ENCODE measurements around the gene LOXL3.
A peak's percentile ranks its signal among the peaks of the same experiment; 100 is the strongest.

The LOXL3 gene

GRCh38 chr2:74556831-74557370, 3.2 kb upstream of the LOXL3 start:
- H3K9ac ChIP-seq (ENCODE audit: low read depth, low read length) = no peak overlapping the region
- H3K27me3 ChIP-seq (ENCODE audit: control insufficient read depth, insufficient read depth, low read length) = peaks cover 77% of the 10 kb centered on the region

GRCh38 chr2:74556159-74556558, 2.4 kb upstream of the LOXL3 start:
- H3K9ac ChIP-seq (ENCODE audit: low read depth, low read length) = no peak overlapping the region

More at GRCh38 chr2:74556831-74557370, 3.2 kb upstream of the LOXL3 start:
- no peaks in the 10 kb centered on the region for H3K9me3 ChIP-seq (ENCODE audit: control insufficient read depth, insufficient read depth, low read length)
- H3K4me3 ChIP-seq (ENCODE audit: low read depth, low read length) = no peak overlapping the region
- H3K4me1 ChIP-seq (ENCODE audit: control insufficient read depth, insufficient read depth, low read length) = peaks cover 10% of the 10 kb centered on the region
- peaks cover 2% of the 10 kb centered on the region for H3K36me3 ChIP-seq (ENCODE audit: control insufficient read depth, insufficient read depth, low read length)

DNA sequence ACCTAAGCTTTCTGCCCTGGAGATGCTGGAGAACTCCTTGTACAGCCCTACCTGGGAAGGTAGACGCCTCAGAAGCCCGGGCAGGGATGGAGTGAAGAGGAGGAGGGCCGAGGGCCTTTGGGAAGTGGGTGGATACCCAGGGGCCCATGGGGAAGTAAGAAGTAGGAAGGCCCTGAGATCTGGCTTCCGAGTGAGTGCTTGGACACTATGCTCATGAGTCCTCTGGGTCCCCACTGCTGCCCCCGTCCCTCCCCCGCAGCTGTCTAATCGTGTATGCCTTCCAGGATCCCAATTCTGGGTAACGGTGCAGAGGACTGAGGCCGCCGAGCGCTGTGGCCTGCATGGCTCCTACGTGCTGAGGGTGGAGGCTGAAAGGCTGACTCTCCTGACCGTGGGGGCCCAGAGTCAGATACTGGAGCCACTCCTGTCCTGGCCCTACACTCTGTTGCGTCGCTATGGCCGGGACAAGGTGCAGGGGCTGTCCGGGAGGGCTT, 1.9 kb upstream of the LOXL3 start:
- Histone ChIP-seq H3K9ac (ENCODE audit: low read depth, low read length) (no peak overlapping the region), H3K4me3 (ENCODE audit: low read depth, low read length) (peak overlapping the region; percentile 96)

More at GRCh38 chr2:74556159-74556558, 2.4 kb upstream of the LOXL3 start:
- Histone ChIP-seq H3K4me3 (ENCODE audit: low read depth, low read length) (peak overlapping the region; percentile 96), H3K36me3 (ENCODE audit: control insufficient read depth, insufficient read depth, low read length) (peaks cover 2% of the 10 kb centered on the region), H3K9me3 (ENCODE audit: control insufficient read depth, insufficient read depth, low read length) (no peaks in the 10 kb centered on the region), H3K27me3 (ENCODE audit: control insufficient read depth, insufficient read depth, low read length) (peaks cover 77% of the 10 kb centered on the region), H3K4me1 (ENCODE audit: control insufficient read depth, insufficient read depth, low read length) (peaks cover 10% of the 10 kb centered on the region)

GRCh38 chr2:74554820-74555531, 1.2 kb upstream of the LOXL3 start:
- Histone ChIP-seq H3K27me3 (ENCODE audit: control insufficient read depth, insufficient read depth, low read length) (peaks cover 80% of the 10 kb centered on the region), H3K9ac (ENCODE audit: low read depth, low read length) (peak overlapping the region; percentile 60), H3K4me1 (ENCODE audit: control insufficient read depth, insufficient read depth, low read length) (peaks cover 8% of the 10 kb centered on the region), H3K9me3 (ENCODE audit: control insufficient read depth, insufficient read depth, low read length) (no peaks in the 10 kb centered on the region), H3K36me3 (ENCODE audit: control insufficient read depth, insufficient read depth, low read length) (peaks cover 2% of the 10 kb centered on the region), H3K4me3 (ENCODE audit: low read depth, low read length) (peak overlapping the region; percentile 96)

More for the DNA sequence above, 1.9 kb upstream of the LOXL3 start:
- H3K9me3 ChIP-seq (ENCODE audit: control insufficient read depth, insufficient read depth, low read length) = no peaks in the 10 kb centered on the region
- H3K27me3 ChIP-seq (ENCODE audit: control insufficient read depth, insufficient read depth, low read length) = peaks cover 79% of the 10 kb centered on the region
- peaks cover 10% of the 10 kb centered on the region for H3K4me1 ChIP-seq (ENCODE audit: control insufficient read depth, insufficient read depth, low read length)
- peaks cover 2% of the 10 kb centered on the region for H3K36me3 ChIP-seq (ENCODE audit: control insufficient read depth, insufficient read depth, low read length)

GRCh38 chr2:74552914-74553811, 579 bp downstream of the LOXL3 start:
- peaks cover 2% of the 10 kb centered on the region for H3K36me3 ChIP-seq (ENCODE audit: control insufficient read depth, insufficient read depth, low read length)
- H3K9me3 ChIP-seq (ENCODE audit: control insufficient read depth, insufficient read depth, low read length) = no peaks in the 10 kb centered on the region
- H3K9ac ChIP-seq (ENCODE audit: low read depth, low read length) = peak overlapping the region; percentile 54
- H3K27me3 ChIP-seq (ENCODE audit: control insufficient read depth, insufficient read depth, low read length) = peaks cover 81% of the 10 kb centered on the region
- peaks cover 9% of the 10 kb centered on the region for H3K4me1 ChIP-seq (ENCODE audit: control insufficient read depth, insufficient read depth, low read length)
- peak overlapping the region; percentile 96 for H3K4me3 ChIP-seq (ENCODE audit: low read depth, low read length)

GRCh38 chr2:74551942-74552913, 1.5 kb downstream of the LOXL3 start:
- peaks cover 84% of the 10 kb centered on the region for H3K27me3 ChIP-seq (ENCODE audit: control insufficient read depth, insufficient read depth, low read length)
- H3K4me1 ChIP-seq (ENCODE audit: control insufficient read depth, insufficient read depth, low read length) = peaks cover 12% of the 10 kb centered on the region
- H3K9me3 ChIP-seq (ENCODE audit: control insufficient read depth, insufficient read depth, low read length) = no peaks in the 10 kb centered on the region
- H3K36me3 ChIP-seq (ENCODE audit: control insufficient read depth, insufficient read depth, low read length) = peaks cover 2% of the 10 kb centered on the region
- H3K9ac ChIP-seq (ENCODE audit: low read depth, low read length) = no peak overlapping the region
- no peak overlapping the region for H3K4me3 ChIP-seq (ENCODE audit: low read depth, low read length)

DNA sequence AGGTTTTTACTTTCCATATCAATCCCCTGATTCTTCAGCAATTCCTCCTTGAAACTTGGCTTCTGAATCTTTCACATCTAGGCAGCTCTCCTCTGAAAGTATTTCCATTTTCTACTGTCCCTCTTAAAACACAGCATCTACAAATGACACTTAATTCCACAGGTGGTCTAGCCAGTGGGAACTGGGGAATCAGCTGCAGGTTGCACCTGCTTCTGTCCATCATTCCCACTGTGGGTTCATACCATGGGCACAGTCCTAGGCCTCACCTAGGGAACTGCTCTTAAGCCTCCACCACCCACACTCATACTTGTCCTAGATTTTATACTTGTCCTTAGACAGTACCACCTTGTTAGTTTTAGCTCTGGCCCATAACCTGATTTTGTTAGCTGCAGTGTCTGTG, 2.2 kb downstream of the LOXL3 start:
- Histone ChIP-seq H3K4me1 (ENCODE audit: control insufficient read depth, insufficient read depth, low read length) (peaks cover 12% of the 10 kb centered on the region), H3K27me3 (ENCODE audit: control insufficient read depth, insufficient read depth, low read length) (peaks cover 80% of the 10 kb centered on the region)

GRCh38 chr2:74550231-74550630, 3.5 kb downstream of the LOXL3 start:
- Histone ChIP-seq H3K9ac (ENCODE audit: low read depth, low read length) (no peak overlapping the region), H3K9me3 (ENCODE audit: control insufficient read depth, insufficient read depth, low read length) (no peaks in the 10 kb centered on the region), H3K27me3 (ENCODE audit: control insufficient read depth, insufficient read depth, low read length) (peaks cover 78% of the 10 kb centered on the region), H3K4me1 (ENCODE audit: control insufficient read depth, insufficient read depth, low read length) (peaks cover 12% of the 10 kb centered on the region), H3K36me3 (ENCODE audit: control insufficient read depth, insufficient read depth, low read length) (peaks cover 2% of the 10 kb centered on the region), H3K4me3 (ENCODE audit: low read depth, low read length) (peak overlapping the region; percentile 69)

More for the DNA sequence above, 2.2 kb downstream of the LOXL3 start:
- no peaks in the 10 kb centered on the region for H3K9me3 ChIP-seq (ENCODE audit: control insufficient read depth, insufficient read depth, low read length)
- H3K4me3 ChIP-seq (ENCODE audit: low read depth, low read length) = peak overlapping the region; percentile 8
- no peak overlapping the region for H3K9ac ChIP-seq (ENCODE audit: low read depth, low read length)
- H3K36me3 ChIP-seq (ENCODE audit: control insufficient read depth, insufficient read depth, low read length) = peaks cover 2% of the 10 kb centered on the region

DNA sequence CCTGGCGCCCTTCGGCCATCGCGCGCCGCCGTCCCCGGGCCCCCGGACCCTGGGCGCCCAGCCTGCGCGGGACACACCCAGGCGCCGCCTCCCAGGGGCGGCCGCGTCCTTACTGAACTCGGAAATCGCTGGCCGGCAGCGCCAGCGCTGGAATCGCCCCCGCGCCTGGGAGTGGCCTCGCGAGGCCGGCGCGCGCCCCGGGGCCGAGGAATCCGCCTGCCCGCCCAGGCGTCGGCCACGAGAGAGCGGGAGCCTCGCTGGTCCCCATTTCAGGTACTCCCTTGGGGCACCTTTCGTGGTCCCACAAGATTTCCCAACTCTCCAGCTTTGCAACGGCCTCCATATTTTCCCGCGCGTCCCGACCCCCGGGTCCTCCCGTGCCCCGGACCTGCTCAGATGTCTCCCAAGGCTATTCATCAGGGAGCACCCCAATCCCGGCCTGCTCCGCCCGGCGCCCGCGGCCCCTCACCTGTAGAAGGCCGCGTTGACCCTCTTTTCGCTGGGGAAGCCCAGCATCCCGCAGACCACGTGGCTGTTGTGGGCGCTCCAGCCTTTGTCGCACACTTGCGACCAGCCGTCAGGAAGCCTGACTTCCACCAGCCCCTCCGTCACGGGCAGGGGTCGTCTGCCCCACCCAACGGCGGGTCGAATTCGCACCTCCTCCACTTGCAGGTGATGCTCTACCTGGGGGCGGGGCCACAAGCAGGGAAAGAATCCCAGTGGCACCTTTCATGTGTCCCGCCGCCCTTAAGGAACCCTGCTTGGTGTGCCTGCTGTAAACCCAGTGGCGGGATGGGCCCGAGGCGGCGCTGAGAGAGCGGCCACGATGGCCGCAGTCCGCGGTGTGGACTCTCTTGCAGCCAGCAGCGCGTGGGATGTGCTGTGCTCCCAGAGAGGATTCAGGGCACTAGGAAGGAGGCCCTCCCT, 4.6 kb downstream of the LOXL3 start:
- H3K4me3 ChIP-seq (ENCODE audit: low read depth, low read length) = peak overlapping the region; percentile 69
- H3K36me3 ChIP-seq (ENCODE audit: control insufficient read depth, insufficient read depth, low read length) = no peaks in the 10 kb centered on the region
- no peaks in the 10 kb centered on the region for H3K9me3 ChIP-seq (ENCODE audit: control insufficient read depth, insufficient read depth, low read length)
- peaks cover 12% of the 10 kb centered on the region for H3K4me1 ChIP-seq (ENCODE audit: control insufficient read depth, insufficient read depth, low read length)
- peak overlapping the region; percentile 54 for H3K9ac ChIP-seq (ENCODE audit: low read depth, low read length)
- H3K27me3 ChIP-seq (ENCODE audit: control insufficient read depth, insufficient read depth, low read length) = peaks cover 78% of the 10 kb centered on the region

GRCh38 chr2:74548285-74548899, 5.3 kb downstream of the LOXL3 start:
- Histone ChIP-seq H3K4me3 (ENCODE audit: low read depth, low read length) (peak overlapping the region; percentile 69), H3K9me3 (ENCODE audit: control insufficient read depth, insufficient read depth, low read length) (no peaks in the 10 kb centered on the region), H3K36me3 (ENCODE audit: control insufficient read depth, insufficient read depth, low read length) (no peaks in the 10 kb centered on the region), H3K4me1 (ENCODE audit: control insufficient read depth, insufficient read depth, low read length) (peaks cover 12% of the 10 kb centered on the region), H3K9ac (ENCODE audit: low read depth, low read length) (peak overlapping the region; percentile 48), H3K27me3 (ENCODE audit: control insufficient read depth, insufficient read depth, low read length) (peaks cover 78% of the 10 kb centered on the region)

Measured in iPS-15b (cell line).